ENCODE measurements around the gene PPP2R3A.
"Not testable (repeated sequence)": the region's sequence is repeated elsewhere in the genome, so short reads cannot be mapped to it uniquely, and the experiment has no call there.

PPP2R3A gene

DNA sequence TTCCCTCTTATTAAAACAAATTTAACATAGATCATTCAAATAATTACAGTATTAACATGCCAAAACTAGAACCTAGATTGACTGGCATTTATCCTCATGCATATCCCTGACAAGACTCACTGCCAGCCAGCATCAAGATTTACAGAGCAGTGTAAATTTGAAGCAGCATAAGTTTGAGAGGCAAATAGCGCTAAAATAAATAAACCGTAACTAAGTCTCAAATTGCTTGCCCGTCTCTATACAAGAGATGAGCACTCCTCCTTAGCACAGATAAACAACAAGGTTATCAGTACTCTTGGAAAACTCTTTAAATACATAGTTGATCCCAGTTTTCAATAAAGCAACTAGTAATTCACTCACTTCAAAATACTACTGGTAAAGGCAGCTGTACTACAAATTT is 201.0 kb downstream of the PPP2R3A start:
- DNase-seq = no peak

DNA sequence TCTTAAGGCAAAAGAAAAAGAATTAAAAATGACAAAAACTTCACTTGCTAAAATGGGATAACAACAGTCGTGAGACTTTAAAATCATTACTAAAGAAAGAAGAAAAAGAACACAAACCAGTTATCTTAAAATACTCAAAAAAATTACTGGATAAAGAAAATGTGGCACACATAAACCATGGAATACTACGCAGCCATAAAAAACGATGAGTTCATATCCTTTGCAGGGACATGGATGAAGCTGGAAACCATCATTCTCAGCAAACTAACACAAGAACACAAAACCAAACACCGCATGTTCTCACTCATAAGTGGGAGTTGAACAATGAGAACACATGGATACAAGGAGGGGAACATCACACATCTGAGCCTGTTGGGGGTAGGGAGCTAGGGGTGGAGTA is 202.7 kb downstream of the PPP2R3A start:
- not testable (repeated sequence) for DNase-seq

DNA sequence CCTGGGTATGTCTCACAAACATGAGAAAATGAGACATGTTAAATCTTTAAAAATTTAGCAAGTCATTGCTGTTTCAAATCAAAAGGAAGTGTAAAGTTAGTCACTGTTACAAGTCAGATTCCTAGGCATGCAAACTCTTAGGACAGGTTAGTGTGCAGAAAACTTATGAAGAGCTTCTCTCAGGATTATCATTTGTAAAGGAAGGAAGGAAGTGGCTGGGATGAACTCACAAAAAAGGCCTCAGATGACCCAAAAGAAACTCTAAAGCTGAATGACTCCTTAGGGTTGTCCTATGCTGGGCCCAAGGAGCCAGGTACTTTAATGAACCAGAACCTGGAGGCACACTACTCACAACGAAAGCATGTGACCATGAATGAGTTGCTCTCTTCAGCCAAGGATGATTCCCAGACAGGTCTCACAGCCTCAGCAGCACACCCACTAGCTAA is 205.6 kb downstream of the PPP2R3A start:
- DNase-seq = no peak

DNA sequence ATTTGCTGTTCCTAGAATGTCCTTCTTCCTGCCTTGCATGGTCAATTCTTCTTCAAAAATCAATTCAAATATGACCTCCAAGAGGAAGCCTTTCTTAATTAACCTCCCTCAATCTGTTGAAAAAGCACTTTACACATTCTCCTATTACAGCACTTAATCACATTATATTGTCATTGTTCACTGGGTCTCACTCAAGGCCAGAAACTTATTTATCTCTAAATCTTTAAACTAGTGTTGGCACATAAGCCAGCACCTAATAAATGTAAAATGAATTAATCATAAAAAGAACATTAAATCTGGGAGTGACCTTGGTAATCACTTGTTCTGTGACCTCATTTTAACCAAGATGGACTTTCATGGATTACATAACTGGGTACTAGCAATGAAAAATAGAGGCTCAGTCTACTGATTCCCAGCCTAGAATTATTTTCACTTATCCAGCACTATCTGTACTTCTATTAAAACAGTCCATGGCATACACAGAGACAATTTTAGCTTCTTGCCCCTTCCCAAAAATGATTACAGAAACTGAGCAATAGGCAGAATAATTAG is 208.5 kb downstream of the PPP2R3A start:
- no peak for DNase-seq

DNA sequence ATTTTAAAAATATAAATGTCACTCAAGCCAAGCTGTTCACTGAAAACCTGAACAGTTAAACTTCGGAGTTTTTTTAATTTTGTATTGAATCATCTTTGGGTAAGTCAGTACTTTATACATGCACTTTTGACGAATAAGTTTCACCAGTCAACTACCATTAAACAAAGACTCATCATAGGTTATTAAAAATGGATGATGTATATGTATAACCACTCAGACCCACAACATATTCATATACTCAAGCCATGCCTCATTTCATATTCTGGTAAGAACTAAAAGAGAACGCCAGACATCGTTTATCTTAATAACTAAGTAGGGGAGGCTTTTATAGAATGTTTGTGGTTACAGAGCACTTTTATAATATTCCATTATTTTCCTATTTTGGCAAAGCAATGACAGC is 212.3 kb downstream of the PPP2R3A start:
- DNase-seq = no peak

DNA sequence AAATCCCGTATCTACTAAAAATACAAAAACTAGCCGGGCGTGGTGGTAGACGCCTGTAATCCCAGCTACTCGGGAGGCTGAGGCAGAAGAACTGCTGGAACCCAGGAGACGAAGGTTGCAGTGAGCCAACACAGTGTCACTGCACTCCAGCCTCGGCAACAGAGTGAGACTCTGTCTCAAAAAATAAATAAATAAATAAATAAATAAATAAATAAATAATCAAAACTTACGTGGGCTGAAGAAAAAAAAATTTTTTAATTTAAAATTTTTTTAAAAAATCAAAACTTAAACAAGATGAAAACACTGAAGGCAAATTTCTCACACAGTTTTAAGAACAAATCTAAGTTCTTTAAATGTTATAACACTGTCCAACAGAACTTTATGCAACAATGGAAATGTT is 216.2 kb downstream of the PPP2R3A start:
- no peak for DNase-seq

DNA sequence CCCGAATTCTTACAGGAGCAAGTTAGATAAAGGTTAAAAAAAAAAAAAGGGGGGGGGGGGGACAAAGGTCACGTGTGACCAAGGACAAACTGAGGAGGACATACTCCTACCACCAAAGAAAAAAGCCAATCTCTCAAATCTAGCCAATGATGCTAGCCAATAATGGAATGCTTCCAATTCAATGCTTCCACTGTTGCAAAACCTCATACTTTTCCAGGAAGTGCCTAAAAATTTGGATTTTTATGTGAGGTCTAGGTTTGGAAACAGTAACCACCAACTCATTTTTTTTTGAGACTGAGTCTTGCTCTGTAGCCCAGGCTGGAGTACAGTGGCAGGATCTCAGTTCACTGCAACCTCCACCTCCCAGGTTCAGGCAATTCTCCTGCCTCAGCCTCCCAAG is 219.2 kb downstream of the PPP2R3A start:
- no peak for DNase-seq

DNA sequence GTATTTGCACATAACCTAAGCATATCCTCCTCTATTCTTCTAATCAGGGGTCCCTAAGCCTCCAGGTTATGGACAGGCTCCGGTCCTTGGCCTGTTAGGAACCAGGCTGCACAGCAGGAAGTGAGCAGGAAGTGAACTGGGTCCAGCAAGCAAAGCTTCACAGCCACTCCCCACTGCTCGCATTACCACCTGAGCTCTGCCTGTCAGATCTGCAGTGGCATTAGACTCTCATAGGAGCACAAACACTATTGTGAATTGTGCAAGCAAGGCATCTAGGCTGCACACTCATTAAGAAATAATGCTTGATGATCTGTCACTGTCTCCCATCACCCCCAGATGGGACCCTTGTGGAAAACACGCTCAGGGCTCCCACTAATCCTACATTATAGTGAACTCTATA is 220.8 kb downstream of the PPP2R3A start:
- no peak for DNase-seq

DNA sequence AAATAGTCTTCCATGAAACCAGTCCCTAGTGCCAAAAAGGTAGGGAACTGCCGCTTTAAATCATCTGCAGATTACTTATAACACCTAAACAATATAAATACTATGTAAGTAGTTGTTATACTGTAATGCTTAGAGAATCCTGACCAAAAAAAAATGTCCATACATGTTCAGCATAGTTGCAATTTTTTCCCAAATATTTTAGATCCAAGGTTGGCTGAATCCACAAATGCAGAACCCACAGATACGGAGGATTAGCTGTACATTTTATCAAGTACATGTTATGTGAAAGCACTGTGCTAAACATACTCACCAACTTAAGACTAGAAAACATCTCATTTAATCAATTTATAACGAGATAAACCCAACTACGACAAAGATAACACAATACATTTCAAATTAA is 221.3 kb downstream of the PPP2R3A start:
- DNase-seq = no peak

DNA sequence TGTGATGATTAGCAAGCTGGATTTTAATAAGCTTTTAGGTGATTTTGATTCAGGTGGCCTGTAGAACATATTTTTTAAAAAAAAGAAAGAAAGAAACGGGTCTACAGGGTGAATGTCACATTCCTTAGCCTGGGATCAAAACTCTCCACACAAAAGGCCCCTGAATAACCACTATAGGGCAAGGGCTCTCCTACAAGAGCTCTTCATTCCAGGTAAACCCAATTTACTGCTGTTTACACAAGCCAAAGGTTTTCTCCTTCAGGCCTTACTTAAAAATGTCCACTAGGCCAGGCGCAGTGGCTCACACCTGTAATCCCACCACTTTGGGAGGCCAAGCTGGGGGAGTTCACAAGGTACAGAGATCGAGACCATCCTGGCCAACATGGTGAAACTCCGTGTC is 222.3 kb downstream of the PPP2R3A start:
- DNase-seq = no peak

DNA sequence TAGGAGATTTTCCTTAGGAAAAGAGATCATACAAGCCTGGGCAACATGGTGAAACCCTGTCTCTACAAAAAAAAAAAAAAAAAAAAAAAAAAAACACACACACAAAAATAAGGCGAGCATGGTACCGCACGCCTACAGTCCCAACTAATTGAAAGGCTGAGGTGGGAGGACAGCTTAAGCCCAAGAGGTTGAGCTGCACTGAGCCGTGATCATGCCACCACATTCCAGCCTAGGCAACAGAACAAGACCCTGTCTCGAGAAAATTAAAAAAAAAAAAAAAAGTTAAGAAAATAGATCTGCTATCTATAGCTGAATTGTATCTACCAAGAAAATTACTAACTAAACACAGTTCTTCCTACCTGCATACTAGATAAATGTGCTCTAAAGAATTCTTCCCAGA is 223.5 kb downstream of the PPP2R3A start:
- DNase-seq = no peak

DNA sequence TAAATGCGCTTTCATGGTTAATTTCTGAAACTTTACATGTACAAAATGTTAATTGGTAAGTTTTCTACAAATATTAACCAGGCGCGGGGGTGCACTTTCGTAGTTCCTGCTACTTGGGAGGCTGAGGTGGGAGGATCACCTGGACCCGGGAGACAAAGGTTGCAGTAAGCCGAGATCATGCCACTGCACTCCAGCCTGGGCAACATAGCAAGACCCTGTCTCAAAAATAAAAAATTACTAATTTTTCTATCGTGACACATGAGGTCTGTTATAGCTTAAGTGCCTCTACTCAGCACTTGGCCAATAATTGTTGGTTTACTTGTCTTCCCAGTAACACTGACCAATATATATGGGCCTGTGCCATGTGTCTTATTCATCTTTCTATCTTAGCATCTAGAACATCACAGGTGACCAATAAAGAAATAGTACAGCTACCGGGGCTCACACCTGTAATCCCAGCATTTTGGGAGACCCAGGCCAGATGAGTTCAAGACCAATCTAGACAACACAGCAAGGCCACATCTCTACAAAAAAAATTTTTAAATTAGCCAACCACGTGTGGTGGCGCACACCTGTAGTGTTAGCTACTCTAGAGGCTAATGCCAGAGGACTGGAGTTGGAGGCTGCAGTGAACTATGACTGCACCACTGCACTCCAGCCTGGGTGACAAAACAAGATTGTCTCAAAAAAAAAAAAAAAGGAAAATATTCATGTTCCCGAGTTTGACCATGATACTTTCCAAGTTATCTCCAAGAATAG is 224.5 kb downstream of the PPP2R3A start:
- no peak for DNase-seq

DNA sequence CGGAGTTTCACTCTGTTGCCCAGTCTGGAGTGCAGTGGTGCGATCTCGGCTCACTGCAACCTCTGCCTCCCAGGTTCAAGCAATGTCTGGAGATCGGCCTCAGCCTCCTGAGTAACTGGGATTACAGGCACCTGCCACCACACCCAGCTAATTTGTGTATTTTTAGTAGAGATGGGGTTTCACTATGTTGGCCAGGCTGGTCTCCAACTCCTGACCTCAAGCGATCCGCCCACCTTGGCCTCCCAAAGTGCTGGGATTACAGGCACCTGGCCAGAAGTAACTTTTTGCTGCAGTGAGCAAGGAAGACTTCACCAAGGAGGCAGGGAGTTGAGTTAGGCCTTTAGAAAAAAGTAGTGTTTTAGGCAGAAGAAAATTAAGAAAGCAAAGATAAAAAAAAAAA is 226.7 kb downstream of the PPP2R3A start:
- not testable (repeated sequence) for DNase-seq

DNA sequence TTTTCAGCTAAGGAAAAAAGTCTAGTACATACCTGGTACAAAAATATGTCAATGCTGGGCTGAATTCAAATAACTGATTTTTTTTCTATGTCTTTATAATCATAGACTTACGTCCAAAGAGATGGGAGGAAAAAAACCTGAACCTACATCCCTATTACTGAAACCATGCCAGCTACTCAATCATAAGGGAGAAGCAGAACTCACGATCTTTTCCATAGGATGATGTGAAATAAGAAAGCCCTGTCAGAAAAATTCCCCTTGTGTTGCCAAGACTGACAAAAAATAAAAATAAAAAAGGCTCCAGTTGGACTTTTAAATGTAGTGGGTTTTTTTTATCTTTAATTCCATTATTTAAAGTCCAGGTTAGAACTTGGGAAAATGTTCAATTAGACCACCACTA is 227.3 kb downstream of the PPP2R3A start:
- no peak for DNase-seq

DNA sequence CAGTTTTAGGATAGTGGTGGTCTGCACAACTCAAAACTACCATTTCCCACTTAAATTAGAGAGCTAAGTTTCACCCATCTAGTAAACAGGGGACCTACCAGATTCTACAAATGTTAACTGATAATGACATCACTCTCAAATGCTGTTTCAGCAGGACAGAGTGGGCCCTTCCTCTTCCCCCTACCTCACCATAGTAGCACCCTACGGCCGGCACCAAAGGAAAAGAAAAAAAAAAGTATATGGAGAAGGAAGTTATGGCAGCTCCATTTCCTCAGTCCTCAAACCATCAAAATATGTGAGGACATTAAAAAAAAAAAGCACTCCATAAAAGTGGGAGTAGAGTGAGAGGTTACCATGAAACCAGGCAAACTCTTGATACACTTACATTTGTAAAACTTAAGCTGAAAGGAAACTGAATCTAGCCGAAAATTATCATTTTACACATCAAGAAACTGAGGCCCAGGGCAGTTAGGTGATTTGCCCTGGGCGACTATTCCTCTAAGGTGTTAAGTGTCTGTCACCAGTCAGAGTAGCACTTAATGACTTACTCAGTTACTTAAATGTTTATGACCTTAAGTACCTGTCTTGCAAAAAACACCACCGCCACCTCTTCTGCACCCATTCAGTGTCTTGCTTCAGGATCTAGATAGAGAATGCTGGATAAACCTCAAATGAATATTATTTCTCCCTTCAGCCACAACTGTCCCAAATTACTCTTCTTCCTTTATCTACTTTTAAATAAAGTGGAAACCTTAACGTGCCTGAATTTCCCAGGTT is 227.9 kb downstream of the PPP2R3A start:
- no peak for DNase-seq

DNA sequence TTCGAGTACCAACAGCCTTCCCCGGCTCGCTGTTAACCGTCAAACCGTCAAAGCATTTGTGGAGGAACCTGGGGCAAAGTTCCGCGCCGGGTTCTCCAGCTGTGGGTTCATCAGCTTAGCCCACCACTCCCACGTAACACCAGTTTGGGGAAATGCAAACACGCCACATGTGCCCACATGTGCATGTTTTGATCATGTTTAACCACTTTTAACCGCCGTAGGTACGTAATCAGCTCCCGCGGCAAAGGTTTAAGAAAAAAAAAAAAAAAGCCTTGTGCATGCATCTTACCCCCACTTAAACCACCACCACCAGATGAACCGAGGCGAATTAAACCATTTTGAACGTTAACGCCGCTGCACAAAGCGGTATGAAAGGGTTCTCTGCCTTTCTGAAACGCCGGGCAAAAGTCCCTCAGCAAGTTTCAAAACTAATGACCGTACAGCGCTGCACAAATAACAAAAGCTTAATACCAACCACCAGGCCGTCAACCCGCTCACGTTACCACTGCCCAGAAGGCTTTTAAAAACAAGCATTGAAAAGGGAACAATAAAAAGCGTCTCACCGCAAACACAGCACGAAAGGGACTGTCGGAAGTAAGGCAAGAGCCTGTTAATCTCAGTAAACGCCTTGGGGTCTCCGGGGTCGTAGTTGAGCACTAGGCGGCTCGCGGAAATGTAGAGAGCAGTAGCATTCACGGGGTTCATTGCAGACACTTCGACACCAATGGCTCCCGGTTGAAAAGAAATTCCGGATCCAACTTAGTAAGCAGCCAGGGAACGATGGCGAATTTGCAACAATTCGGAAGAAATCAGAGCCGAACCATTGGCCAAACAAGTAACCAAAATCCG is 229.1 kb downstream of the PPP2R3A start:
- DNase-seq = no peak

DNA sequence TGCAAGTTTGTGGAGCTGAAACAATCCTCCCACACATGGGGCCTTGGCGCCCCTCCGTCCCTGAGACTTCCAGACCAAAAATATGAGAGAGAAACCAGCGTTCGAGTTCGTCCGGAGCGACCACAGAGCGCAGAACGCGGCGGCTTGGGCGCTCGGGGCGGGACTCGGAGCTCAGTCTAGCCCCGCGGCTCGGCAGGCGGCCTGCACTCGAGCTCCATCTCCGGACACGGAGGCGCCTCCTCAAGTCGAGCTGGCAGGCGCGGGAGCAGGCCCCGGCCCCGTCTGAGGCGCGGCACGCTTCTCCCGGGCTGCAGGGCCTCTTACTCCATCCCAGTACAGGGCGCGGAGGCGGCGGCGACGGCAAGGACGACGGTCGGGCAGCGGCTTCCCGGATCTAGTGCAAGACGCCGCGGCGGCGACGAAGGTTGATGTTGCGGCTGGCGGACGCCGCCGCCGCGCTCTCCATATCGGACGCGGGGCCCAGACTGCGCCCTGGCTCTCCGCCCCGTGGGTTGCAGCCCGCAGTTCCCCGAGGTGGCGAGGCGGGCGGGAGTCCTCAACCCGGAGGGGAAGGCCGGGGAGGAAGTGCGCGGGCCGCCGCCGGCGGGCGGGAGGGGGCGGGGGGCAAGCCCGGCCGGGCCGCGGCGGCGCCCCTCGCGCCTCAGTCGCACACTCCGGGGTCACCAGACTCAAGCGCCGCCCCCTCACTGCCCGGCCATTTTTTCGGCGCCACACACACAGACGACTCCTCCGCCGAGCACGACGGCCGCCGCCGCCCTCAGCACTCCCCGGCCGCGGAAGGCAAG is 229.9 kb downstream of the PPP2R3A start:
- peak; percentile 45 to 56 for DNase-seq

DNA sequence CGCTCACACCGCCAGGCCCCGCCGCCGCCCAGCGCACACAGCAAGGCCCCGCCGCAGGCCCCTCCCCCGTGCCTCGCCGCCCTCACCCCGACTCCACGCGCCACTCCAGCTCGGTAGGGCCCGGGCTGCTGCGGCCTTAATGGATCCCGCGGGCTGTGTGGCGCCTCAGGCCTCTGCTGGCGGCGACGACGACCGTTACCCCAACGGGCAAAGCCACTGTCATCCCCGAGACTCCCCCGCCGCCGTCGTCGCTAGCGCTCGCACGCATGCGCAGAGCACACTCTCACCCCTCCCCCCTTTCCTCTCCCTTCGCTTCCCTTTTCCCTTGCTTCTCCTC is 230.5 kb downstream of the PPP2R3A start, which contains the start of gene MSL2:
TSS of gene MSL2 (minus strand) at position 272 of the 337 bp plus-strand sequence. CDS start 1,222 bp downstream, outside the sequence.
- no peak for DNase-seq

DNA sequence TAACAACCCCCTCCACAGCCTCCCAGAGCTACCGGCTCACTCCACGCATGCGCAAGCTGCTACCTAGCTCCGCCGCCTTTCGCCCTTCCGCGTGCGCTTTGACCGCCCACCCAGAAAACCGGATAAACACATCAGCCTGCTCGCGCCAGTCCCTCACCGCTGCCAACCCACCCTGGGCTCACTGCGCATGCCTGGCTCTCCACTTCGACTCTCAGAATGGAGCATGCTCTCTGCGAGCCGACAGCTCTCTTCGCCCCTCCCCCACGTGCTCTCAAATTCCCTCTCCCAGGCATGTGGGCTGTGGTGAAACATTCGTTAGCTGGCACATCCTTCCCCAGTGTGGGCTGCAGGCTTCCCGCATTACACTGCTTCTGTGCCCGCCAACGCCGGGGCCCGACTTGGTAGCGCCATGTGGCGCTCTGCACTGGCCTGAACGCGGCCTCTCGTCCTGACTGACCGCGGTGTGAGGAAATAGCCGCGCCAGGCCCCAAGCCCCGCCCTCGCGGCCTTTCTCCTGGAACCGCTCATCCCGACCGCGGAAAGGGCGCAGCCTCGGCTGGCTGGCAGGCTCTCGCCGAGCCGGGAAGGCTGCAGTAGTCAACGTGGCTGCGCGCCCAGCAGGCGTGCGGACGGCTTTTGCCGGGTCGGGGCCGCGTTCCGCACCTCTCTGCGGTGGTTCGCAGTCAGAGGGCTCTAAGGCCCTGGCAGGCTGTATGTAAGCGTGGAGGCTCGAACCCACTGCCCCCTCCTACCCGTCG is 231.1 kb downstream of the PPP2R3A start:
- DNase-seq = peak; percentile 98 to 99

DNA sequence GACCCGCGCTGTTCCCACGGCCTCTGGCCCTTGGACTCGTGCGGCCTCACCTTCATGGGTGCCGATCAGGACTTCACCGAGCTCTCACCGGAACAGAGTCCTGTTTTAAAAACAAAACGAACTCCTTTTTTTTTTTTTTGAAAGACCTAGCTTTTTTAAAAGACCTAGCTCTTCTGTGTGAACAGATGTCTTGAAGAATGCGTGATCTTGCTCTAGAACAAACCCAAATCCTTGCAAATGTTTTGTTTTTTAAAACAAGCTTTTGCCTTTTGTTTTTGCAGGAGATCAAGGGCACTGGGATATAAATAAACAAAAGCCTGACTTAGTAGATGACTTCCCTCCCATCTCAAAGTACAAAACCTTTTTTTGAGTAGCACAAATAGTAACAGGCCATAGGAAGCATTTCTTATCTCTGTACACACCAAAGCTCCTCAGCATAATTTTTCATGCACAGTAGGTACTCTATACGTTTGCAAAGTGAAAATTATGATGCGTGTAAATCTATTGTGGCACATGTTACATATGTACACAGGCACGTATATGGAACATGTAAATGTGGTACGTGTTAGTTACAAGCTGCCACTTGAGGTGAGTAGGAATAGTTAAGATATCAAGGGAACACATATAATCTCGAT is 231.7 kb downstream of the PPP2R3A start:
- no peak for DNase-seq

Measured in SHP77 (cell line).